NOMO-1 (cell line): ENCODE results near the gene MYBPC1.
"Not testable (repeated sequence)": the region's sequence is repeated elsewhere in the genome, so short reads cannot be mapped to it uniquely, and the experiment has no call there.

Experiments used
- DNase-seq, 2 experiments: peaks; one replicate each; lab custom pipeline; 2025; ENCODE audit not compliant: unreplicated experiment in 2 of 2; lab: John Stamatoyannopoulos, UW

MYBPC1 gene

GRCh38 chr12:101720118-101720517 is 125.3 kb downstream of the MYBPC1 start:
- no peak for DNase-seq

GRCh38 chr12:101722392-101722791 is 127.6 kb downstream of the MYBPC1 start:
- no peak for DNase-seq

GRCh38 chr12:101727098-101727497 is 132.3 kb downstream of the MYBPC1 start:
- no peak for DNase-seq

- DNase-seq, result no peak
These were observed 135.1 kb downstream of the MYBPC1 start for GRCh38 chr12:101729842-101730241.

DNA sequence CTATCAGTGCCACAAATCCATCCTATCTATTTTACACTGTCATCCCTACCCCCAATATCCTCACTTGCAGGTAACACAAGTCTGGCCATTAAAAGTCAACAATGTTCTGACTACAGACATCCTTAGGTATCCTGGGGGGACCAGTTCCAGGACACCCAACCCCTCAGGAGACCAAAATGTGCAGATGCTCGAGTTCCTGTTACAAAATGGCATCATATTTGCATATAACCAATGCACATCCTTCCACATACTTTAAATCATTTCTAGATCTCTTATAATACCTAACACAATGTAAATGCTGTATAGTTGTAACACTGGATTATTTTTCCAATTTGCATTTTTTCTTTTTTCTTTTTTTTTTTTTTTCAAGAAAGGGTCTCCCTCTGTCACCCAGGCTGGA is 137.5 kb downstream of the MYBPC1 start:
- no peak for DNase-seq

DNA sequence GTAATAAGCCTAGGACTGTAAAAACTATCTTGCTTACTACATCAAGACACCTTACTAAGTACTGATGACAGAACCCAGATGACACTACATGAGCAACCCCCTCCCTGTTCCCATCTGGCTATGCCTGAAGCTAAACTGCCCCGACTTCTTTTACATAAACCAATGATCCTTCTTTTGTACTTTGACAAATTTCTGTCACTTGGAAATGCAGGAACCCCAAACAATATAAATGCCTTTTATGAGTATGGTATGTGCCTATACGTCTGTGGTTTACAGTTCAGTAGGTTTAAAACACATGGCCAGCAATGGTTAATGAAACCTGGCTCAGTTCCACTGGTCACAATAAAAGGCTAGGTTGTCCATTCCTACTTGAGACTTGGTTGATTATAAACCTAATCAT is 138.4 kb downstream of the MYBPC1 start:
- no peak for DNase-seq

DNA sequence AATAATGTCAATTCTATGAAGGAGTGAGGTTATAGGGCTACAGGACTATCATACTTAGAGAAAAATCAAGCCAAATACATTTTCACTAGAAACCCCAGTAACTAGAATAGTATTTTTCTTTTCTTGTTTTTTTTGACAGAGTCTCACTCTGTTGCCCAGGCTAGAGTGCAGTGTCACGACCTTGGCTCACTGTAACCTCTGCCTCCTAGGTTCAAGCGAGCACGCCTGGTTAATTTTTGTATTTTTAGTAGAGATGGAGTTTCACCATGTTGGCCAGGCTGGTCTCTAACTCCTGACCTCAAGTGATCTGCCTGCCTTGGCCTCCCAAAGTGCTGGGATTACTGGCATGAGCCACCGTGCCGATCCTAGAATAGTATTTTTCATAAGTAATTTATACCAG is 139.7 kb downstream of the MYBPC1 start:
- DNase-seq, result not testable (repeated sequence)
